GM12878 (cell line): ENCODE measurements around the gene EIF3D. TPM values are rescaled to one million over a fixed set of nuclear protein-coding genes. Genes with fewer than 3 reads are reported as not detected.

ENCODE experiments used
- BHLHE40 ChIP-seq, 2 experiments: fragments of 450-650 bp in 1 of 2; IDR thresholded peaks; 2 replicates each; pipeline ENCODE4 v1.6.1; 2011 to 2017; ENCODE audit warnings: low read depth in 2 of 2, borderline replicate concordance in 1 of 2, improper control_type of control experiment in 1 of 2, low read length in 1 of 2, mild to moderate bottlenecking in 1 of 2
- DPF2 ChIP-seq: fragments of 450-650 bp; IDR thresholded peaks from 2 replicates; pipeline ENCODE4 v1.6.1; 2017; ENCODE audit warnings: mild to moderate bottlenecking
- E2F4 ChIP-seq: IDR thresholded peaks from 2 replicates; pipeline ENCODE4 v1.6.1; 2012; ENCODE audit warnings: low read depth, low read length, improper control_type of control experiment
- E4F1 ChIP-seq: fragments of 450-650 bp; IDR thresholded peaks from 2 replicates; pipeline ENCODE4 v1.6.1; 2018; ENCODE audit warnings: borderline replicate concordance, mild to moderate bottlenecking; ENCODE audit not compliant: partially characterized antibody
- EGR1 ChIP-seq, 2 experiments: IDR thresholded peaks; 1 replicate in 1 of 2; 2 replicates in 1 of 2; pipeline ENCODE4 v1.6.1; 2011 to 2012; ENCODE audit warnings: low read depth in 2 of 2, low read length in 2 of 2, borderline replicate concordance in 1 of 2, mild to moderate bottlenecking in 1 of 2, moderate library complexity in 1 of 2
- EP300 ChIP-seq, 2 experiments: fragments of 150-350 bp in 1 of 2; IDR thresholded peaks; 2 replicates each; pipeline ENCODE4 v1.6.1; 2011 to 2012; ENCODE audit warnings: low read depth in 2 of 2, low read length in 2 of 2, borderline replicate concordance in 1 of 2, improper control_type of control experiment in 1 of 2, inconsistent platforms in 1 of 2; ENCODE audit not compliant: control insufficient read depth in 1 of 2
- FOS ChIP-seq: IDR thresholded peaks from 3 replicates; pipeline ENCODE4 v1.6.1; 2011; ENCODE audit warnings: borderline replicate concordance; ENCODE audit not compliant: insufficient read length; ENCODE audit errors: extremely low read depth
- HSF1 ChIP-seq: fragments of 150-350 bp; IDR thresholded peaks from 2 replicates; pipeline ENCODE4 v1.6.1; 2014; ENCODE audit warnings: mild to moderate bottlenecking, low read depth, low read length
- IRF4 ChIP-seq: IDR thresholded peaks from 2 replicates; pipeline ENCODE4 v1.6.1; 2011; ENCODE audit warnings: low read depth, low read length
- MXI1 ChIP-seq: fragments of 150-350 bp; IDR thresholded peaks from 2 replicates; pipeline ENCODE4 v1.6.1; 2011; ENCODE audit warnings: low read depth, mild to moderate bottlenecking, inconsistent platforms, low read length, improper control_type of control experiment
- MYC ChIP-seq: IDR thresholded peaks from 2 replicates; pipeline ENCODE4 v1.6.1; 2011; ENCODE audit warnings: mild to moderate bottlenecking, low read length, moderate library complexity, inconsistent platforms; ENCODE audit not compliant: insufficient read depth, insufficient replicate concordance, insufficient read length, severe bottlenecking
- NR2F1 ChIP-seq: fragments of 450-650 bp; conservative IDR thresholded peaks from 2 replicates; pipeline ENCODE4 v1.6.1; 2017; ENCODE audit warnings: mild to moderate bottlenecking
- PKNOX1 ChIP-seq: fragments of 450-650 bp; IDR thresholded peaks from 2 replicates; pipeline ENCODE4 v1.6.1; 2016; ENCODE audit warnings: mild to moderate bottlenecking
- RAD21 ChIP-seq: IDR thresholded peaks from 2 replicates; pipeline ENCODE4 v1.6.1; 2011; ENCODE audit warnings: mild to moderate bottlenecking, low read depth, low read length, moderate library complexity; ENCODE audit not compliant: insufficient read depth
- SRF ChIP-seq, 2 experiments: IDR thresholded peaks; 2 replicates each; pipeline ENCODE4 v1.6.1; 2011; ENCODE audit warnings: low read depth in 2 of 2, low read length in 2 of 2, mild to moderate bottlenecking in 1 of 2, moderate library complexity in 1 of 2
- TAF1 ChIP-seq: IDR thresholded peaks from 2 replicates; pipeline ENCODE4 v1.6.1; 2011; ENCODE audit warnings: mild to moderate bottlenecking, low read depth, low read length, borderline replicate concordance
- YBX1 ChIP-seq: fragments of 450-650 bp; IDR thresholded peaks from 2 replicates; pipeline ENCODE4 v1.6.1; 2016; ENCODE audit warnings: antibody characterized with exemption
- ZNF274 ChIP-seq: IDR thresholded peaks from one replicate; pipeline ENCODE4 v1.8.0; 2011; ENCODE audit not compliant: insufficient read length, insufficient read depth
- ZNF687 ChIP-seq: fragments of 450-650 bp; IDR thresholded peaks from 2 replicates; pipeline ENCODE4 v1.6.1; 2017; ENCODE audit warnings: mild to moderate bottlenecking, moderate library complexity
- polyA plus RNA-seq, 11 experiments: library from polyadenylated mRNA; depleted of rRNA in 4 of 11; unstranded in 6 of 11; stranded (reverse) in 5 of 11; fragments of >200 nt; fragmentation: Nextera tagmentation in 4 of 11; fragmentation: Illumina TruSeq in 1 of 11; extraction: Ambion mirVana in 4 of 11; extraction: Trizol in 1 of 11; gene quantifications; 1 replicate in 1 of 11; 2 replicates in 10 of 11; pipeline versions ENCODE4 v1.2.1 to v1.2.3, GENCODE V29; 2011 to 2016; ENCODE audit warnings: inconsistent platforms in 2 of 11, missing spikeins in 2 of 11, low read depth in 1 of 11
- total RNA-seq, 4 experiments: library from RNA; depleted of rRNA in 3 of 4; stranded (reverse); fragments of >200 nt in 3 of 4; fragmentation: Illumina TruSeq in 1 of 4; extraction: Trizol in 1 of 4; gene quantifications; 2 replicates each; pipeline versions ENCODE4 v1.2.1 to v1.2.3, GENCODE V29; 2013 to 2021

The EIF3D gene
- total and polyA plus RNA-seq, 10 of the 15 experiments (the other 5 are each of a cell fraction or from before 2014, with no cell fraction given) = 240 to 558 (median 420) TPM

- TF ChIP-seq TAF1 = peak; percentile 85; the same call in 1 of the 2 replicates
- no peak; the same call in 1 of the 2 replicates for TF ChIP-seq IRF4
- TF ChIP-seq ZNF274 = no peak
- TF ChIP-seq HSF1 = no peak
- no peak for TF ChIP-seq RAD21
- no peak for TF ChIP-seq PKNOX1
- TF ChIP-seq BHLHE40 (IDR thresholded peaks at IDR 0.05; ENCODE audit: borderline replicate concordance in 1 of 2, low read depth in 2 of 2, low read length in 1 of 2) = no peak
- no peak for TF ChIP-seq NR2F1
- no peak for TF ChIP-seq YBX1
- TF ChIP-seq E2F4 = no peak
- TF ChIP-seq DPF2 = no peak
- no peak for TF ChIP-seq ZNF687
- TF ChIP-seq FOS = no peak
- TF ChIP-seq EP300 (IDR thresholded peaks at IDR 0.05; ENCODE audit: borderline replicate concordance in 1 of 2, control insufficient read depth in 1 of 2, low read depth in 2 of 2, low read length in 2 of 2) = no peak
- no peak for TF ChIP-seq E4F1
- no peak for TF ChIP-seq EGR1 (IDR thresholded peaks at IDR 0.05; ENCODE audit: borderline replicate concordance in 1 of 2, low read depth in 2 of 2, low read length in 2 of 2)
- no peak; a peak in 1 of 4 replicates for TF ChIP-seq SRF (IDR thresholded peaks at IDR 0.05; ENCODE audit: low read depth in 2 of 2, low read length in 2 of 2)
- TF ChIP-seq MXI1 = no peak
- TF ChIP-seq MYC = no peak
Observed at GRCh38 chr22:36480941-36481392, 48.0 kb downstream of the EIF3D start (continued).
